ENCODE results near the gene RERE. TPM values are rescaled to one million over a fixed set of nuclear protein-coding genes. Genes with fewer than 3 reads are reported as not detected.

RERE gene
- total RNA-seq, 1 experiment from 2014 or later, result 73.4 TPM

DNA sequence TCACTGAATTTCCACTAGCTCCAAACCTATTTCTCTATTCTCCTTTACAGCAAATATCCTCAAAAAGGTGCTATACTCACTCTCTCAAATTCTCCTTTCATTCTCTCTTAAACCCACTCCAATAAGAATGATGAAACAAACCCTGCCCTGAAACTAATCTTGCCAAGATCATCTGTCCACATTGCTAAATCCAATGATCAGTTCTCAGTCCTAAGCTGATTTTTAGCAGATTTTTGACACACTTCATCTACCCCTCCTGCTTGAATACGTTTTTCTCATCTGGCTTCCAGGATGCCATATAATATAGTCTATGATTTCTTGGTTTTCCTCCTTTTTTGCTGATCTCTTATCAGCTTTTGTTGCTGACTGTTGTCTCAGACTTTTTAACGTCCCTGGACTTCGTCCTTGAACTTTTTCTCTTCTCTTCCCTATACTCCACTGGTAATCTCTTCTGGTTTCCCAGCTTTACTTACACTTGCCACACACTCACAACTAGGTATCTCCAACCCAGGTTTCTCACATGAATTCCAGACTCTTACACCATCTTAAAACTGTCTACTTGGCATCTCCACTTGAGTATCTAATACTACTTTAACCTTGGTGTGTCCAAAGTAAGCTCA is 35.3 kb downstream of the RERE start:
- H3K4me1 ChIP-seq (replicated peaks; ENCODE audit: insufficient read depth), result no peaks in the 10 kb centered on the region
- no peaks in the 10 kb centered on the region for H3K36me3 ChIP-seq (ENCODE audit: low read depth)
- POLR2A ChIA-PET (ENCODE audit: unreplicated experiment), result no interaction called here
- H3K9me2 ChIP-seq (ENCODE audit: insufficient read depth), result no peaks in the 10 kb centered on the region
- H2AFZ ChIP-seq, result no peak overlapping the region
- no peak overlapping the region for H3K4me3 ChIP-seq
- H3F3A ChIP-seq (ENCODE audit: insufficient read depth, low read depth), result no peaks in the 10 kb centered on the region
- TF ChIP-seq EZH2 (IDR thresholded peaks at IDR 0.05; ENCODE audit: low read depth), result no peak
- TF ChIP-seq, protein P1, sequence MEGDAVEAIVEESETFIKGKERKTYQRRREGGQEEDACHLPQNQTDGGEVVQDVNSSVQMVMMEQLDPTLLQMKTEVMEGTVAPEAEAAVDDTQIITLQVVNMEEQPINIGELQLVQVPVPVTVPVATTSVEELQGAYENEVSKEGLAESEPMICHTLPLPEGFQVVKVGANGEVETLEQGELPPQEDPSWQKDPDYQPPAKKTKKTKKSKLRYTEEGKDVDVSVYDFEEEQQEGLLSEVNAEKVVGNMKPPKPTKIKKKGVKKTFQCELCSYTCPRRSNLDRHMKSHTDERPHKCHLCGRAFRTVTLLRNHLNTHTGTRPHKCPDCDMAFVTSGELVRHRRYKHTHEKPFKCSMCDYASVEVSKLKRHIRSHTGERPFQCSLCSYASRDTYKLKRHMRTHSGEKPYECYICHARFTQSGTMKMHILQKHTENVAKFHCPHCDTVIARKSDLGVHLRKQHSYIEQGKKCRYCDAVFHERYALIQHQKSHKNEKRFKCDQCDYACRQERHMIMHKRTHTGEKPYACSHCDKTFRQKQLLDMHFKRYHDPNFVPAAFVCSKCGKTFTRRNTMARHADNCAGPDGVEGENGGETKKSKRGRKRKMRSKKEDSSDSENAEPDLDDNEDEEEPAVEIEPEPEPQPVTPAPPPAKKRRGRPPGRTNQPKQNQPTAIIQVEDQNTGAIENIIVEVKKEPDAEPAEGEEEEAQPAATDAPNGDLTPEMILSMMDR (conservative IDR thresholded peaks at IDR 0.05), result no peak
- intact Hi-C loops (cut with micrococcal nuclease; ENCODE audit: unreplicated experiment), result no loop called here
- DNase-seq, result no peak
- H3K9me3 ChIP-seq (ENCODE audit: insufficient read depth, low read depth), result no peaks in the 10 kb centered on the region
- H3K4me2 ChIP-seq, result no peak overlapping the region
- CTCF ChIA-PET, result no interaction called here
- H4K20me1 ChIP-seq (ENCODE audit: insufficient read depth), result no peaks in the 10 kb centered on the region
- H3K27ac ChIP-seq, result no peak overlapping the region
- no peaks in the 10 kb centered on the region for H3K27me3 ChIP-seq (ENCODE audit: insufficient read depth, low read depth)
- H3K79me2 ChIP-seq (ENCODE audit: low read depth), result no peaks in the 10 kb centered on the region
- no TSS peak for BruUV-seq (replicated peaks)

DNA sequence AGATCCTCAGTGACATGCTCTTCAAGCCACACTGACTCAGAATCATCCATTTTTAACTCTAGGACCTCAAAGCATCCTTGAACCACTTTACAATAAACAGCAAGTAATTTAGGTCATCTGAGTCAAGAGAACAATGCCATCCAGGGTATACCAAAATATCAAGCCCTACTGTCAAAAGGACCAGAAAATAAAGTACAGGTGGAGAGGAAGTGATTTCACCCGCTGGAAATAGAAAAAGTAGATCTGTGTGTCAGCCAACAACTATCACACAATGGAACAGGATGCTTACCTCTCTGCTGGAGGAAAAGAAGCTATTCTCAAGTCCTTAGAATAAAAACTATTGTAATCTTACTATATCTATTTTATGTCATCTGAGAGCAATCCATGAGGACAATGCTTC is 37.0 kb downstream of the RERE start:
- H3K27me3 ChIP-seq (ENCODE audit: insufficient read depth, low read depth), result no peaks in the 10 kb centered on the region
- no peaks in the 10 kb centered on the region for H3F3A ChIP-seq (ENCODE audit: insufficient read depth, low read depth)
- no peaks in the 10 kb centered on the region; the same call in 1 of the 2 replicates for H4K20me1 ChIP-seq (ENCODE audit: insufficient read depth)
- no peak for DNase-seq
- intact Hi-C loops (cut with micrococcal nuclease; ENCODE audit: unreplicated experiment), result no loop called here
- H3K27ac ChIP-seq, result no peak overlapping the region
- no peaks in the 10 kb centered on the region for H3K36me3 ChIP-seq (ENCODE audit: low read depth)
- POLR2A ChIA-PET (ENCODE audit: unreplicated experiment), result no interaction called here
- no peaks in the 10 kb centered on the region for H3K9me3 ChIP-seq (ENCODE audit: insufficient read depth, low read depth)
- BruUV-seq (replicated peaks), result no TSS peak
- H2AFZ ChIP-seq, result no peak overlapping the region
- TF ChIP-seq EZH2 (IDR thresholded peaks at IDR 0.05; ENCODE audit: low read depth), result no peak
- TF ChIP-seq, protein P1 (conservative IDR thresholded peaks at IDR 0.05), result no peak
- CTCF ChIA-PET, result no interaction called here
- no peak overlapping the region for H3K4me3 ChIP-seq
- no peaks in the 10 kb centered on the region for H3K4me1 ChIP-seq (replicated peaks; ENCODE audit: insufficient read depth)
- H3K79me2 ChIP-seq (ENCODE audit: low read depth), result no peaks in the 10 kb centered on the region
- no peaks in the 10 kb centered on the region for H3K9me2 ChIP-seq (ENCODE audit: insufficient read depth)
- H3K4me2 ChIP-seq, result no peak overlapping the region

DNA sequence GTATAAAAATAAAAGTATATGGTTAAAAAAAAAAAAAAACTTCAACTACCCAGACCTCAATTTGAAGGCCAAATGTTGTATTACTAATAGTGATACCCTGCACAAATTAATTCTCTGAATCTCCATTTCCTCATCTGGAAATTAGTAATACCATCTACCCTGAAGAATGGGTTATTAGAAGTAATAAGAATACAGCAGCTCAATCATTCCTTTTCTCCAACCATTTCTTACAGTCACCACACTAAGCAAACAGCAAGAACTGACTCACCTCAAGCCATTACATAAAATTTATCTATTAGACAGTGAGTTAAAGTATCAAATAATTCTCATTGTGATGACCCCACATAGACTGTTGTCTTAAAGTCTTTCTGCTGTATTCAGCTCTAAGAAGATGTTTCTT is 39.6 kb downstream of the RERE start:
- TF ChIP-seq, protein P1 (conservative IDR thresholded peaks at IDR 0.05), result no peak
- TF ChIP-seq EZH2 (IDR thresholded peaks at IDR 0.05; ENCODE audit: low read depth), result no peak
- H3K4me3 ChIP-seq, result no peak overlapping the region
- no peak overlapping the region for H2AFZ ChIP-seq
- no peaks in the 10 kb centered on the region for H3F3A ChIP-seq (ENCODE audit: insufficient read depth, low read depth)
- no peaks in the 10 kb centered on the region for H3K9me3 ChIP-seq (ENCODE audit: insufficient read depth, low read depth)
- H3K4me2 ChIP-seq, result no peak overlapping the region
- no peaks in the 10 kb centered on the region; the same call in 1 of the 2 replicates for H4K20me1 ChIP-seq (ENCODE audit: insufficient read depth)
- H3K4me1 ChIP-seq (replicated peaks; ENCODE audit: insufficient read depth), result no peaks in the 10 kb centered on the region
- H3K27ac ChIP-seq, result no peak overlapping the region
- H3K27me3 ChIP-seq (ENCODE audit: insufficient read depth, low read depth), result no peaks in the 10 kb centered on the region
- intact Hi-C loops (cut with micrococcal nuclease; ENCODE audit: unreplicated experiment), result no loop called here
- ChIA-PET CTCF (no interaction called here), POLR2A (ENCODE audit: unreplicated experiment) (no interaction called here)
- DNase-seq, result peak in 1 of 2 experiments; percentile 34
- no TSS peak for BruUV-seq (replicated peaks)
- H3K9me2 ChIP-seq (ENCODE audit: insufficient read depth), result no peaks in the 10 kb centered on the region
- H3K79me2 ChIP-seq (ENCODE audit: low read depth), result no peaks in the 10 kb centered on the region
- no peaks in the 10 kb centered on the region for H3K36me3 ChIP-seq (ENCODE audit: low read depth)

Measured in PC-9 (cell line).